Astrocyte of the spinal cord (primary cell): ENCODE measurements around the gene MDM2.

Experiments used
- DNase-seq: peaks from one replicate; pipeline ENCODE4 v3.0.0; 2011; ENCODE audit warnings: low read depth, low spot score
- H3K4me3 ChIP-seq: 2 replicates; pipeline ENCODE4 v1.5.1; 2011; ENCODE audit warnings: low read depth, mild to moderate bottlenecking, low read length, moderate library complexity
- in situ Hi-C: cut with HindIII; loops from 2 replicates; pipeline ENCODE4 v1.10.0; 2017; ENCODE audit warnings: low sequenced_read_pairs
- TF ChIP-seq, protein P1 (sequence below): IDR thresholded peaks from 2 replicates; pipeline ENCODE4 v1.5.1; 2012; ENCODE audit warnings: low read depth, mild to moderate bottlenecking, low read length, inconsistent platforms

The MDM2 gene

DNA sequence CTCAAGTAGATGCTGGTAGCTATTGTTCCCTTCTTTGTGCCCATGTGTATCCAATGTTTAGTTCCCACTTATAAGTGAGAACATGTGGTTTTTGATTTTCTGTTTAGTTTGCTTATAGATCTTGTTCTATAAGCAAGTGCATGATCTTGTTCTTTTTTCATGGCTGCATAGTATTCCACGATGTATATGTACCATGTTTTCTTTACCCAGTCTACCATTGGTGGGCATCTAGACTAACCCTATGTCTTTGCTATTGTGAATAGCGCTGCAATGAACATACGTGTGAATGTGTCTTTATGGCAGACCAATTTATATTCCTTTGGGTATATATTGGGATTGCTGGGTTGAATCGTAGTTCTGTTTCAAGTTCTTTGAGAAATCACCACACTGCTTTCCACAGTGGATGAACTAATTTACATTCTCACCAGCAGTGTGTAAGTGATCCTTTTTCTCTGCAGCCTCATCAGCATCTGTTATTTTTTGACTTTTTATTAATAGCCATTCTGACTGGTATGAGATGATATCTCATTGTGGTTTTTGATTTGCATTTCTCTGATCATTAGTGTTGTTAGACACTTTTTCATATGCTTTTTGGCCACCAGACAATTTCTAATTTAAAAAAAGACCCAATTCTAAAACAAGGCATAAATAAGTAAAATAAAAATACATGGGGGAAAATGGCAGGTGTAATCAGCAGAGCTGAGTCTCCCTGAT lies 74.4 kb downstream of the MDM2 start:
- DNase-seq, result no peak
- TF ChIP-seq, protein P1, sequence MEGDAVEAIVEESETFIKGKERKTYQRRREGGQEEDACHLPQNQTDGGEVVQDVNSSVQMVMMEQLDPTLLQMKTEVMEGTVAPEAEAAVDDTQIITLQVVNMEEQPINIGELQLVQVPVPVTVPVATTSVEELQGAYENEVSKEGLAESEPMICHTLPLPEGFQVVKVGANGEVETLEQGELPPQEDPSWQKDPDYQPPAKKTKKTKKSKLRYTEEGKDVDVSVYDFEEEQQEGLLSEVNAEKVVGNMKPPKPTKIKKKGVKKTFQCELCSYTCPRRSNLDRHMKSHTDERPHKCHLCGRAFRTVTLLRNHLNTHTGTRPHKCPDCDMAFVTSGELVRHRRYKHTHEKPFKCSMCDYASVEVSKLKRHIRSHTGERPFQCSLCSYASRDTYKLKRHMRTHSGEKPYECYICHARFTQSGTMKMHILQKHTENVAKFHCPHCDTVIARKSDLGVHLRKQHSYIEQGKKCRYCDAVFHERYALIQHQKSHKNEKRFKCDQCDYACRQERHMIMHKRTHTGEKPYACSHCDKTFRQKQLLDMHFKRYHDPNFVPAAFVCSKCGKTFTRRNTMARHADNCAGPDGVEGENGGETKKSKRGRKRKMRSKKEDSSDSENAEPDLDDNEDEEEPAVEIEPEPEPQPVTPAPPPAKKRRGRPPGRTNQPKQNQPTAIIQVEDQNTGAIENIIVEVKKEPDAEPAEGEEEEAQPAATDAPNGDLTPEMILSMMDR, result no peak
- H3K4me3 ChIP-seq, result no peak overlapping the region
- in situ Hi-C loops, result no loop called here

DNA sequence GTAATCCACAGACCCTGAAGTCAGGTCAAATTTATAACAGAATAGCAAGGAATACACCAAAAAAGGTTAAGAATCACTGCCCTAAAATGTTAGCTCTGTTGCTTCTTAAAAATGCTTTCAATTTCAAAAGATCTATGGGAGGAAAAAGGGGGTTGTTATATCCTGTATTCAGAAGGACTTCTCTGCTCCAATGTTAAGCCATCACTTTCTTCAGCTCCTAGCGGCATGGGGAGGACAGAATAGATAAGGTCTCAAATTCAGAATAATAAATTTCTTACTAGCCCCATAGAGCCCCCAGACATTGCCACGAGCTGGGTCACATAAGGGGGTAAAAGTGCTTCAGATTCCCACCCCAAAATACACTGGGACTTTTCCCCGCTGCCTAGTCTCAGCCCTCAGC lies 75.2 kb downstream of the MDM2 start:
- in situ Hi-C loops, result no loop called here
- no peak for DNase-seq
- H3K4me3 ChIP-seq, result no peak overlapping the region
- TF ChIP-seq, protein P1, result no peak

DNA sequence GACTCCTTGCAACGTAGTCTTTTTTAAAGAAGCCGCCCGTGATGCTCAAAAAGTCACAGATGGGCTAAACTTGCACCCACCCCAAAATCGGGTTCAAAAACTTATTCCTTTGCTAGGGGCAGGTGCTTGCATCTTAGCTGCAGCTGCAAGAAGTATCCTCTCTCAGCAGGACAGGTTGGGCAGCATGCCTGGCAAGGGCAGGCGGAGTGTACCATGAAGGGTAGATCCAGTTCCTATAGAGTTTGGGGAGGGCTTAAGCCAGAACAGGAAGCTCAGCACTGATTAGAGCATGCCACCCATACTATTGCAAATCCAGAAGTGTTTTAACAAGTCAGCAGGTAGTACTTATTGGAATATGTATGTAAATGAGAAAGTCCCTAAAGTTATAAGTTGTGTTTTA lies 76.3 kb downstream of the MDM2 start:
- in situ Hi-C loops, result no loop called here
- no peak for DNase-seq
- TF ChIP-seq, protein P1, result no peak
- no peak overlapping the region for H3K4me3 ChIP-seq

DNA sequence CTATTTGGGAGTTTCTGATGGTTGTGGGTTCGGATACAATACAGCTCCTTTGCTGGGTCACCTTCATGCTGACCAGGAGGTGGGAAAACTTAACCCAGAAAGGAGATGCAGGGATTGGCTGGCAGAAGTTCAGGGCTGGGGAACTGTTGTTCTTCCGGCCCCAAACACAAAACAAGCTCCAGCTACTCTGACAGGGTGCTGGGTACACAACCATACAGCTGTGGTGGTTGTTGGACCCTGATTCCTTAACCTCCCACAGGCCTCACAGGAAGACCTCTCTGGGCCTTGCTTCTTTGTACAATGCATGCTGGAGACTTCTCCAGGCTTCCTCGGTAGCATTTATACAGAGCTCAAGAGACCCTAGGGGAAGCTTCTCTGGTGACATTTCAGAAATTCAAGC lies 77.4 kb downstream of the MDM2 start:
- TF ChIP-seq, protein P1, result no peak
- no peak for DNase-seq
- in situ Hi-C loops, result no loop called here
- H3K4me3 ChIP-seq, result no peak overlapping the region

DNA sequence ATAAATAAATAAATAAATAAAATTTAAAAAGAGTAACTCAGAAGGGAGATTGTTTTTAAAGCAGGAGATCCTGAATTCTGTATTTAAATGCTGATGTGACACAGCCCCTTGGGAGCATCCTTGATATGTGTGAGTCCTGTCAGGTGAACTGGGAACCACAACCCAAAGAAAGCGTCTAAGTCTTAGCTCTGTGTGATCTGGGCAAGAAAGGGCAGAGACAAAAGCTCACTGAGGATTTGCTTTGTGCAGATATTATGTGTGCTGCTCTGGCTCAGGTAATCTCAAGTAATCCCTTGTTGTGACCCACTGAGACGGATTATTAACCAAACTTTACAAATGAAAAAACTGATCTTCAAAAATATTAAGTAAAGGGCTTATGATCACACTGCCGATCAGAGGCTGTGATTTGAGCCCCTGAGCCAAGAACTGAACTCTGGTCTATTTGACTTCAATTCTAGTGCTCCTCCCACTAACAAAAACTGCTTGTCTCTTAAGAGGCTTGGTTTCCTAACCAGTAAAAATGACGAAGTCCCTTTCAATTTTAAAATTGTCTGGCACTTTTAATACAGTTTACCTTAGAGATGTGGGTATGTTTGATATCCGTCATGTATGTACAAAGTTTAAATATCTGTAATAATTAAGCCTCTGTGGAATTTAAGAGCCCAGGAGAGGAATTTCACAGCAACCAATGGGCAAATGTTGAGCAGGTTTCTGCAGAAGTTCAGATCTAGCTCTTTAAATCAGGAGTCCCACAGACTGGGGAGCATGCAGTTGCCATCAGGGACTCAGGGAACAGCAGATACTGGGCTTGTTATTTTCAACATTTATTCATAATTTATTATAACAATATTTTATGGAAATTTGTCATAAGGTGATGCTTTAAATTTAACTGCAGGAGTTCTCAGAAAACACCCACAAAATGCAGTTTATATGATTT lies 78.9 kb downstream of the MDM2 start:
- TF ChIP-seq, protein P1, result no peak
- H3K4me3 ChIP-seq, result no peak overlapping the region
- in situ Hi-C loops, result no loop called here
- DNase-seq, result no peak

DNA sequence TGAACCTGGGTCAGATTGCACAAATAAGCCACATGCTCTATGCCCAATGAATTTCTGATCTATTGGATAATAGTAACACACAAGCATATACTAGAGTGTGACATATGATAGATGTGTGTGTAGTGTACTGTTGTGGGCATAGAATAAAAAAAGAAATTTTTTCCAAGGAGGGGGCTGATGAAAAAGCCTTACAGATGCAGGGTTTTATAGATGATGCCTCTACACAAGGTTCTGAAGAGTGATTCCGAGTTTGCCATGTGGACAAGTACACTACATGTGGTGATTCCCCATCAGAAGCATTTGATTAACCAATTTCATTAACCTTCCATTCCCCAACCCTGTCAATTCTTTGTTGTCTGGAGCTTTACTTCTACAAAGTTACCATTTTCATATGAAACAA lies 79.7 kb downstream of the MDM2 start:
- no peak overlapping the region for H3K4me3 ChIP-seq
- DNase-seq, result no peak
- in situ Hi-C loops, result no loop called here
- TF ChIP-seq, protein P1, result no peak
